GM19372 (cell line): ENCODE data around the gene TRAPPC2L.
"Not testable (repeated sequence)": the region's sequence is repeated elsewhere in the genome, so short reads cannot be mapped to it uniquely, and the experiment has no call there.

Experiments used
- ATAC-seq: cut with Tn5 transposase; IDR thresholded peaks from one replicate; pipeline ENCODE4 v1.9.1; 2021; ENCODE audit warnings: mild to moderate bottlenecking, low read depth, moderate library complexity; ENCODE audit not compliant: unreplicated experiment

The TRAPPC2L gene

DNA sequence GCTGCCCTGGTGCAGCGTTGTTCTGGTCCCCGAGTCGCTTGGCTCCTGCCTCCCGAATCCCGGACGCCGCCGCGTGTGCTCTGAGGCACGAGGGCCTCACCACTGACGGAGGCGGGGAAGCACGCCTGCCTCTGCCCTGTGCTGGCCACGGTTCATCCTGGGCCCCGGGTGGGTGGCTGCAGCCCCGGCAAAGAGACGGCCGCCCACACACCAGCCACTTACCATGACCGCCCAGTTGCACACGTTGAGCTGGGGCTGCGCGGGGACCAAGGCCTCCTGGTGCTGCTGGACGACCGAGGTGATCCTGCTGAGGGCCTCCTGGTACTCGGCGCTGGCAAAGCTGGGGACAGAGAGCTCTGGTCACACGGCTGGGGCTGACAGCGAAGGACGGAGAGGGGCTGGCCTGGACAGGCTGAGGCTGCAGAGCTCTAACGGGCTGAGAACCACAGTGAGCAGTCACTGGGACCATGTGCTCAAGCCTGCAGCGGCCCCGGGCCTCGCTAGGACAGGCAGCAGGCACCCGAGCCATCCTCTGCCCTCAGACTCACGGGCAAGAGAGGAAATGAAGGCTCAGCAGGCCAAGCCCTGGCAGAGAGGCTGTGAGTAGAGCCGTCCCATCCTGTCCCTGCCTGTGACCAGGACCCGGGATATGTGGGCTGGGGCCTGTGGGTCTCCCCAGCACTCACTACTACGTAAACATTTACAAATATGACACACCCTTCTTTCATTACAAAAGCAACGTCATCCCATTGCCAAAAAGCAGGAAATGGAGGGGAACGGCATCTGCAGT lies 38.9 kb upstream of the TRAPPC2L start:
- ATAC-seq: no peak

DNA sequence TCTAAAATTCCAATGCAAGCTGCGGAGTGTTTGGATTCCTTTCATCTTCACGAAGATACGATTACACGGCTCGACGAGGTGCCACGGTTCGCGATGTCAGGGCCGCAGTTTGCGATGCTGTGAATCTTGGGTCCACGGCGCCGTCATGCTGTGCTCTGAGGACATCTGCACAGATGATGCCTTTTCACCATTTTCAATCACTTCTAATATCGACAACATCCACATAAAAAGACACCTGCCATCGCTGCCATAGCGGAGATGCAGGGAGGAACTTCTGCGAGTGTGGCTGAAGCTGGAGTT lies 38.4 kb upstream of the TRAPPC2L start:
- no peak for ATAC-seq

DNA sequence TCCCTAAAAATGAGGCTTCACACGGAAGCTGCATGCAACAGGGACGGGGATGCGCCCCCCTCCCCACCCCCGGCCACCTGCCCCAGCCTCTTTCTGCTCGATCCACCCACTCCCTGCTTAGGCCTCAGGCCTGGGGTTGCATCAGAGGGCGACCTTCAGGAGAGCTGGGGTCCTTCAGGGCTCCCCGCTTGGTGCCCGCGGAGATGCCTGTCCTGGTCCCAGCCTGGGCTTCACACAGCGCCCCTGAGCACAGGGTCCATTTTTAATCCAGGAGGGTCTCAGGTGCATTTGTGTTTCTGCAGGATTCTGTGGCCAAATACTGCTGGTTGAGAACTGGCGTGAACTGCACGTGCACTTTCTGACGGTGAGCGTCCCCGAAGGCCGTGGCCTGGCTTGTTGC lies 37.8 kb upstream of the TRAPPC2L start:
- no peak for ATAC-seq

DNA sequence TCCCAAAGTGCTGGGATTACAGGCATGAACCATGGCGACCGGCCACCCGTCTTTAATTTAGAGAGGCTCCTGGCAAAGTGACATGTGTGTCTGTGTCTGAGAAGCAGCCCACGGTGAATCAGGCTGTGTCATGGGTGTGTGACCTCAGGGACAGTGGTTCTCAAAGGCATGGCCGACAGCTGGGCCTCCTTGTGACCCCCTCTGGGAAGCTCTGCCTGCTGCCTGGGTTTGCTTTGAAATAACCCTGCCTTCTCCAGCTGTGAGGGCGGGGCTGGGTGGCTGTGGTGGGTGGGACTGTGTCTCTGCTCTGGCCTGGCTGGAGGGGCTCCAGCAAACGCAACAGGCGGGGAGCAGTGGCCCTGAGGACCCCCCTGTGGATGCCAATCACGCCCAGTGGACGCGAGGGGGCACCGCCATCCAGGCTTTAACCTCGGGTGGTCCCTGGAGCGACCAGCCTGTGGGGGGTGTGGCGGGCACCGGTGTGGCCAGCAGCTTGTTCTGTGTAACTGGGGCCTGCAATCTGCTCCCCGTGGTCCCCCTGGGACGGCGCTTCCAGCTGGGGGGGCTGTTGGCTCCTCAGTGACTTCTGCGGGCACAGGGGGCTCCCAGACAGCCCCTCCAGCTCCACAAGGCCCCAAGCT lies 36.4 kb upstream of the TRAPPC2L start:
- no peak for ATAC-seq

DNA sequence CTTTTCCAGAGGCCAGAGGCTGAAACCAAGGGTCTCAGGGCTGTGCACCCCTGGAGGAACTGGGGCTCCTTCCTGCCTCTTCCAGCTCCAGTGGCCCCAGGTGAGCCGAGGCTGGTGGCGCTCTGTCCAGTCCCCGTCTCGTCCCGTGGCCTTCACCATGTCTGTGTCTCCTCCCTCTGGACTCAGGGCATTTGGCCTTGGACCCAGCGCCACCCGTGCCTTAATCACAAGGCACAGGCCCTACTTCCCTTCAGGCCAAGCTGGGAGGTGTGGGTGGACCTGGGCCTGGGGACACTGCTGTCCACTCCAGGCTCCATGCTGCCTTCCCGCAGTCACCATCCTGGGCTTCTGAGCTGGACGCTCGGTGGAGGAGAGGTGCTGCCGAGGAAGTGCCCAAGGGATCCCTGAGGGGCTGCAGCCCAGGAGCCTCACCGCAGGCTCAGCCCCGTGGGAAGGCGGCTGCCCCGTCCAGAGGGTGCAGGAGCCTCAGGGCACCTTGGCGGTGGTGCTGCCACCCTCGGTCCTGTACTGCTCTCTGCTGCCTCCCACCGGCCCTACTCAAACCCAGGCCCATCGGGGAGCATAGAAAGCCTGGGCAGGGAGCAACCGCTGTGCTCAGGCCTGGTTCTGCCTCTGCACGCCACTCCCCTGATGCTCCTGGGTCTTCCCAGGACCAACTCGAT lies 35.6 kb upstream of the TRAPPC2L start:
- ATAC-seq: no peak

DNA sequence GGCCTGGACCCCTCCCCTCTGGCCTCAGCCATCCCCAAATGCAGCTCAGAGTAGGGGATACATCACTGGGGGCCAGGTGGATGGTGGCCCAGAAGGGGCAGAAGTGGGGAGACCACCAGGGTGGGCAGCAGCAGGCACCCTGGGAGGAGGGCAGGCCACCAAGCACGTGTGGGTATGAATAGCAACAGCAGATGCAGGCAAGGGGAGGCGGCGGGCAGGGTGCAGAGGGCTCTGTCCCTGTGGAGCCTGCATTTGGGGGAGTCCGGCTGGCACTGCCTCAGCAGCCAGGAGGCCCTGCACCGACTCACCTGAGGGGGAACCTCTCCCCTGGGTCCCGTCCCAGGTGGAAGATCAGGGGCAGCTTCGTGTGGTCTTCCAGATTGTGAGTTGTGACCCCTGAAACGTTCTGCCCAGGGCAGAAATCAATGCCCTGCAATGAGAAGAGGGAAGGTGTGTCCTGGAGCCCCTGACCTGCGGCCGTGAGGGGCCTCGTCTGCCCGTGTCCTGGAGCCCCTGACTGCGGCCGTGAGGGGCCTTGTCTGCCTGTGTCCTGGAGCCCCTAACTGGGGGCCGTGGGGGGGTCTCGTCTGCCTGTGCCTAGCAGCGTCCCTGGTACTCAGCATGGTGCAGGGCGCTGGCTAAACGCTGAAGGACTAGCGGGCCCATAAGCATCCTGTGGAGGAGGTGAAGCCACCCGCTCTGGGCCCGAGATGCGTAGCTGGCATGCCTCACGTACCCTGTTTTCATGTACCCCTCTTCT lies 34.5 kb upstream of the TRAPPC2L start:
- ATAC-seq: no peak

DNA sequence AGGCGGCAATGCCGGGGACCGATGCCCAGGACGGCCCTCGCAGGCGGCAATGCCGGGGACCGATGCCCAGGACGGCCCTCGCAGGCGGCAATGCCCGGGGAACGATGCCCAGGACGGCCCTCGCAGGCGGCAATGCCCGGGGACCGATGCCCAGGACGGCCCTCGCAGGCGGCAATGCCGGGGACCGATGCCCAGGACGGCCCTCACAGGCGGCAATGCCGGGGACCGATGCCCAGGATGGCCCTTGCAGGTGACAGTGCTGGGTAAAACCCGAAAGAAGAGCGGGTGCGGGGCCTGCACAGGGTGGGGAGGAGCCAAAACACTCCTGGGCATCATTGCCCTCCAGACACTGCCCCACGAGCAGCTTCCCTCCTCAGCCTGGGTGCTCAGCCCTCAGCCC lies 33.3 kb upstream of the TRAPPC2L start:
- not testable (repeated sequence) for ATAC-seq

DNA sequence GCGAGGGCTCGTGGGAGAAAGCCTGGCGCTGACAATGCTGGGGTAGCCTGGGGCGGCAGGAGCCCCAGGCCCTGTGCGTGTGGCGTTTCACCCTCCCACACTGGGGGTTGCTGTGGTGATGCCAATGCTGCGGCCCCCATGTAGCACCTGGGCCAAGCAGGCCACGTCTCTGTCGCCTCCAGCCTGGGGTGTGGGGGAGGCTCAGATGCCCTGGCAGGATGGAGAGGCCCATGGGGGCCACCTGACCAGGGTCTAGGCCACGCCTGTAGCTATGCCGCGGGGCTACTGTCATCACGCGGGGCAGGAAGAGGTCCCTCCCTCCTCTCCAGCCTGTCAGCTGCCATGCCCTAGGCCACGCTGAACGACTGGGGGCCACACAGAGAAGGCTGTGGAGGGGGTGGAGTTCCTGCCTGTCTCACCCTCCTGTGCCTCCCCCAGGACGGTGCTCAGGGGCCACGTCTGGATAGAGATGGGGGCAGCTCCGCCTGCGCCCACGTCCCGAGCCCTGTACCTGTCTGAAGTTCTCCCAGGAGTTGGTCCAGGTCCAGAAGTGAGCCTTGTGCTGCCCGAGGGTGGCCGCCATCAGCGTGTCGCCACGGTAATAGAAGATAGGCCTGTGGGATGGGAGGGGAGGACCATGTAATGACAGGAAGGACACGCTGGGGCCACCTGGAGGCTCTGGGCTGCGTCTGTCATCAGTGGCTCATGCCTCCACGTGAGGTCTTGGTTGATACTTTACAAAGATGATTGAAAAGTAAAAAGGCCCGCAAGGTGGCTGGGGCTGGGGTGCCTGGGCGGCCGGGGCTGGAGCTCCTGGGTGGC lies 32.5 kb upstream of the TRAPPC2L start:
- ATAC-seq: no peak

DNA sequence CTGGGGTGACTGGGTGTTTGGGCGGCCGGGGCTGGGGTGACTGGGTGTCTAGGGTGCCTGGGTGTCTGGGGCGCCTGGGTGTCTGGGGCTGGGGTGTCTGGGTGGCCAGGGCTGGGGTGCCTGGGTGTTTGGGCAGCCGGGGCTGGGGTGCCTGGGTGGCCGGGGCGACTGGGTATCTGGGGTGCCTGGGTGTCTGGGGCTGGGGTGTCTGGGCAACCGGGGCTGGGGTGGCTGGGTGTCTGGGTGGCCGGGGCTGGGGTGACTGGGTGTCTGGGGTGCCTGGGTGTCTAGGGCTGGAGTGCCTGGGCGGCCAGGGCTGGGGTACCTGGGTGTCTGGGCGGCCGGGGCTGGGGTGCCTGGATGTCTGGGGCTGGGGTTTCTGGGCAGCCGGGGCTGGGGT lies 31.8 kb upstream of the TRAPPC2L start:
- no peak for ATAC-seq

DNA sequence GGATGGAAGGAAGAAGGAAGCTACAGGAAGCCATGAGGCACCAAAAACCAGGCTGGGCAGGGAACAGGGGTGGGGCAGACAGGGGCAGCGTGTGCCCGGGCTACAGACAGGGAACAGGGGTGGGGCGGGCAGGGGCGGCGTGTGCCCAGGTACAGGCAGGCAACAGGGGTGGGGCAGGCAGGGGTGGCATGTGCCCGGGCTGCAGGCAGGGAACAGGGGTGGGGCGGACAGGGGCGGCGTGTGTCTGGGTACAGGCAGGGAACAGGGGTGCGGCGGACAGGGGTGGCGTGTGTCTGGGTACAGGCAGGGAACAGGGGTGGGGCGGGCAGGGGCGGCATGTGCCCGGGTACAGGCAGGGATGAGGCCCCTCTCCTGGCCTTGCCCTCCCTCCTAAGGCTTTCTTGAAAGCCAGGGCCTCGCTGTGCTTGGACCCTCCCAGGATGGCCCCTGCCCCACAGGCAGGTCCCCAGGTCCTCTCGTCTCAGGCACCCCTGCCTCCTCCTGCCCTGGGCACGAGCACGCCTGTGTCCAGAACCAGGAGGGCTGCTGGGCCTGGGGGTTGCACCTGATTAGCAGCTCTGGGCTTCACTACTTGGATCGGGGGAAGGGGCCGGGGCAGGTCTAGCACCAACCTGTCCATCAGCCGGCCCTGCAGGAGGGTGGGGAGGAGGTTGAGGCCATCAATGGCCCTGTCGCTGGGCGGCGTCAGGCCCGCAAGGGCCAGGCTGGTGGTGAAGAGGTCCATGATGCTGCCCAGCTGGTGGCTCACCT lies 30.7 kb upstream of the TRAPPC2L start:
- no peak for ATAC-seq

DNA sequence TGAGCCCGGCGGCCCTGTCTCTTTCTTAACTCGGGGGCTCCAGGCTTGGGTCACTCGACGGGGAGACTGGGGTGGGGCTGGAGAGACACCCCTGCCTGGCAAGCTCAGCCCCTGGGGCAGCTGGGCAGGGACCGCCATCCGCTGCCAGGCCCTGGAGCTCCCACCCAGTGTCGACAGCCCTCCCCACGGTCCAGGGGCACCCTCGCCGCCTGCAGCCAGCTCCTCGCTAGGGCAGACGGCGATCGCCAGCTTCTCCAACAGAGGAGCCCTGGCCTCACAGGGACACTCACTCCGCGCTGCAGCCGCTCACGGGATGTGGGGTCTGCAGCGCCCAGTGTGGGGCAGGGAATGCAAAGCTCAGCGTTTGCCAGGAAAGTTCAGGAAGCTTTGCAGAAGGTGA lies 29.2 kb upstream of the TRAPPC2L start:
- ATAC-seq: no peak

DNA sequence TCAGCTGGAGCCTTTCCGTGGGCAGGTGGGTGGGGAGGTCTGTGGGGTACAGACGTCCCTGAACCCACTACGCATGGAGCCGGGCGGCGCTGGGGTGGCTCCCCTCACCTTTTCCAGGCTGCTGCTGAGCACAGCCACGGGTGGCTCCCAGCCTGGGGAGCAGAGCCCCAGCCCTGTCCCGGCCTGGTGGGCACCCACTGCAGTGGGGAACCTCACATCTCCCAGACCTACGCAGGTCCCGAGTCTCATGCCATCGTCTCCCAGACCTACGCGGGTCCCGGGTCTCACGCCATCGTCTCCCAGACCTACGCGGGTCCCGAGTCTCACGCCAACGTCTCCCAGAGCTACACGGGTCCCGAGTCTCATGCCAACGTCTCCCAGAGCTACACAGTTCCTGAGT lies 28.2 kb upstream of the TRAPPC2L start:
- ATAC-seq: no peak

DNA sequence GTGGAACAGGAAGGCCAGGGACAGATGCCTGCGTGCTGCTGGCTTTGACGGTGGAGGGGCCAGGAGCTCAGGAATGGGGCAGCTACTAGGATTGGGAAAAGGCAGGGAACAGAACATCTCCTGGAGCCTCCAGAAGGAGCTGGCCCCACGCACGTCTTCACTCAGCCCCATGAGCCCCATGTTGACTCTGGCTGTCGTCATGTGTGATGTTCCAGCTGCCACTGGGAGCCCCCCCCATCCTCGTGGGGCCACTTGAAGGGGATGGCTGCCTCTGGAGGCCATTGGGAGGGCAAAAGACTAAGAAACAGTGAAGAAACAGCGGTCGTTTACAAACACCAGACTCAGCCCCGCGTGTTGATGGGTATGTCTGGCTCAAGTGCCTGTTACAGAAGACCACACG lies 26.7 kb upstream of the TRAPPC2L start:
- no peak for ATAC-seq

DNA sequence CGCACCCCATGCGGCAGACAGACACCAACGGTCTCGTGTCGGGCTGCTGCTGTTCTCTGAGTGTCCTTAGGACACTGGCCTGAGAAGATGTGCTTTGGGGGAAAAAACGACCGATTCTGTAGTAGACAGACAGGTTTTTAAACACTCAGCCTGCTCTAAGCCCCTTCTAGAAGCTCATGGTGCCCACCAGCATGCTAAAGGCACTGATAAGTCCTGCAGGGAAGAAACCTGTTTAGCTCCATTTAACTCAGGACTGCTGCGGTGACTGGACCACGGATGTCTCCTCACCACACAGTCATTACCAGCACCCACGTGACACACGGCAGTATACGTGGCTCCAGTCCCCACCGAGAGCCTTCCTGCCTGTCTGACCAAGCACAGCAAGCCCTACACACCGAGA lies 26.1 kb upstream of the TRAPPC2L start:
- no peak for ATAC-seq

DNA sequence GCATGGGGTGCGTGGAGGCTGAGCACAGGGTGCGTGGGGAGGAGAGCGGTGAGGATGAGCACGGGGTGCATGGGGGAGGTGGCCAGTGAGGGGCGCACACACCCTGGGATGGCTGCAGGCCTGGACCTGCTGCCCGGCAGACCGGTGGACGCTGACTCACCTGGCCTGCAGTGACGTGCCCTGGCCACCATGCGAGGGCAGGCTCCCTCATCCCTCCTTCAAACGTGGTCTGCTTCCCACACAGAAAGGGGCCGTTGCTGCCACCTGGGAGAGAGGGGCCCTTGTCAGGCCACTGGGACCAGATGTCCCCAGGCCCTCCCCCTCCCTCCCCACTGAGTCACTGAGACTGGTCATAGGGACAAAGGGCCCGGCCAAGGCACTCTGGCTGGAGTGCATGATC lies 25.1 kb upstream of the TRAPPC2L start:
- ATAC-seq: no peak

DNA sequence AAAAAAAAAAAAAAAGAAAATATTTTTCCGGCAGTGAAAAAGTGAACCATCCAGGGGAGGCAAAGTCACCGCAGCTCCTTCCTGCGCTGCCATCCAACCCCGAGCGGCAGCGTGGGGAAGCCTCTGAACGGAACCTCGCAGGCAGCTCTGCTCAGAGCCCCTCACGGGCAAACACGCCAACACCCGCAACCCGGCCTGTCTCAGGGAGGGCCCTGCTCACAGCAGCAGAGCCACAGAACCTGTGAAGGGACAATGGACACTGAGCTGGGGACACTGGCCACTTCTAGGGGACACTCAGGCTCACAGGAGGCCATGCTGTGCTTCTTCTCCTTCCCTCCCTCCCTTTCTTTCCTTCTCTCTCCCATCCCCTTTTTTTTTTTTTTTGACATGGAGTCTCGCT lies 23.8 kb upstream of the TRAPPC2L start:
- no peak for ATAC-seq

DNA sequence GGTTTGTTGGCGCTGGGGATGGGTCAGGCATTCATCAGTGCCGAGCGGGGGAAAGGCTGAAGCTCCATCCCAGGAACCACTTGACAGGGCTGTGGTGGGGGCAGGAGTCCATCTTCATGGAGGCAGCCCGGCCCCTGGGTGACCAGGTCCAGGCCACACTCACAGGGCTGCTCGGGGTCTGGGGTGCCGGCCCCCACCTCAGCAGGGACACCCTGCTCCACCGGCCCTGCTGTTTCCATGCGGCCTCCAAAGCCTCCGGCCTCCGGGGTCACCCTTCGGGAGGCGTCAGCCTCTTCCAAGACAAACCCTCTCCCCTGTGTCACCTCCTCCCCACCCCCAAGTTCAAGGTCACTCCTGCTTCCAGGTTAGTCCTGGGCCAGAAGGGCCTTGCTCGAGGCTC lies 22.3 kb upstream of the TRAPPC2L start:
- ATAC-seq: no peak

DNA sequence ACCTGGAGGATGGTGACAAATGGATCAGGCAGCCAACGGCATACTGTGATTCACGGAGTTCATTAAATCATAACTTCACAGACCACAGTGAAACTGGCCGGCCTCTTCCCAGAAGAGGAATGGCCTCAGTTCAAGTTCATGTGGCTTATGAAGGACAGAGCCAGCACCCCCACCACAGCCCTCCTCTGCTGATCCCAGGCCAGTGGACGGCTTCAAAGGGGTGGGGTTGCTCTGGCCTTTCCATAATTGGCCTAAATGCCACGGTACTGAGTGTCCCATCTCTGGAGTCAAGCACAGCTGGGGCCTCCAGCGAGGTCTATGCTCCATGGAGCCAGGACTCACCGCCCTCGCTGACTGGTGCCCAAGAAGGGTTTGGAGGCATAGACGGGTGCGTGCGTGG lies 21.5 kb upstream of the TRAPPC2L start:
- ATAC-seq: no peak

DNA sequence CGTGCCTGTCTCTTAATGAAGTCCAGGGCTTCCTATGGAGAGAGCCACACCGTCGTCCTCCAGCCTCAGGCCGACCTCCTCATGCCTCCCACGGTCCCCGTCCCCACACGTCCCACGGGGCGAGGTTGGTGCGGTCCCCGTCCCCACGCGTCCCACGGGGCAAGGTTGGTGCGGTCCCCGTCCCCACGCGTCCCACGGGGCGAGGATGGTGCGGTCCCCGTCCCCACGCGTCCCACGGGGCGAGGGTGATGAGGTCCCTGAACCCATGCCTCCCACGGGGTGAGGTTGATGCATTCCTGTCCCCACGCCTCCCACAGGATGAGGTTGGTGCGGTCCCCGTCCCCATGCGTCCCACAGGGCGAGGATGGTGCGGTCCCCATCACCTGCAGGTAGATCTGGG lies 21.1 kb upstream of the TRAPPC2L start:
- no peak for ATAC-seq

DNA sequence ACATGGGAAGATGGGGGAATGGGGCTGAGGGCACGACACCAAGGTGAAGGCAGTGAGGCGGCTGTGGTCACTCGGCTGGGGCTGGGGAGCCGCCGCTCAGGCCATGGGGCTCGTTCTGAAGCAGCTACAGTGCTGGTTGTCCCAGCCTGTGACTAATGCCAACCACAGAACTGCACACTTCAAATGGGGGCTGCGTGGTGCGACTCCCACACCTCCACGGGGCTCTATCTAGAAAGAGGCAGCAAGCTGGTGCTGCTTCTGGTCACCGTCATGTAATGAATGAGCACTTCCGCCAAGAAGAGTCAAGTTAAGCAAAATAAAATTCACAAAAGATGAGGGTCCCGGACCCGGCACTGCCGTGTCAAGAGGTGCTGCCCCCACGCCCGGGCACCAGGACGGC lies 20.1 kb upstream of the TRAPPC2L start:
- ATAC-seq: no peak
